Peyer's patch (tissue), 4 donors: ENCODE data around the gene PCDHGB5. TPM values are rescaled to one million over a fixed set of nuclear protein-coding genes. Genes with fewer than 3 reads are reported as not detected.
"Not testable (repeated sequence)": the region's sequence is repeated elsewhere in the genome, so short reads cannot be mapped to it uniquely, and the experiment has no call there.

Experiments used
- DNase-seq, 3 donors: peaks; one replicate each; pipeline ENCODE4 v3.0.0-alpha.2; 2017 to 2019
- H3K27ac ChIP-seq, 4 donors: fragments of 200-600 bp; sonication (generic); one replicate each; pipeline ENCODE4 v1.5.1; 2016 to 2019
- H3K27me3 ChIP-seq, 2 donors: fragments of 200-600 bp; sonication (generic); one replicate each; pipeline ENCODE4 v1.5.1; 2019
- H3K36me3 ChIP-seq, 3 donors: fragments of 200-600 bp; sonication (generic); one replicate each; pipeline ENCODE4 v1.5.1; 2016 to 2019
- H3K4me1 ChIP-seq, 4 donors: fragments of 200-600 bp; sonication (generic); one replicate each; pipeline ENCODE4 v1.5.1; 2016 to 2019
- H3K4me3 ChIP-seq, 4 donors: fragments of 200-600 bp; sonication (generic); 1 replicate in 3 of 4; 2 replicates in 1 of 4; pipeline ENCODE4 v1.5.1; 2016 to 2019; ENCODE audit warnings: mild to moderate bottlenecking in 1 of 4
- H3K9me3 ChIP-seq, 4 donors: fragments of 200-600 bp; sonication (generic); one replicate each; pipeline ENCODE4 v1.5.1; 2016 to 2019; ENCODE audit warnings: mild to moderate bottlenecking in 1 of 4
- POLR2A ChIP-seq, 2 donors: fragments of 450-650 bp; IDR thresholded peaks; one replicate each; pipeline ENCODE4 v1.5.1; 2017; ENCODE audit warnings: antibody characterized with exemption in 2 of 2, mild to moderate bottlenecking in 2 of 2, moderate library complexity in 2 of 2
- total RNA-seq, 4 donors: library from RNA; depleted of rRNA; stranded (reverse); fragments of >200 nt; gene quantifications; one replicate each; pipeline ENCODE4 v1.1.0, GENCODE V29; 2016
- TF ChIP-seq, protein P1 (sequence below), 6 experiments: fragments of 450-650 bp in 4 of 6; fragments of 200-600 bp in 2 of 6; sonication (generic) in 1 of 6; IDR thresholded peaks; one replicate each; pipeline ENCODE4 v1.5.1; 2017 to 2019; ENCODE audit warnings: antibody characterized with exemption in 6 of 6, mild to moderate bottlenecking in 3 of 6, moderate library complexity in 1 of 6

Gene PCDHGB5
- total RNA-seq, 4 donors from 2014 or later, result 2.3 to 9.1 (median 2.9) TPM

DNA sequence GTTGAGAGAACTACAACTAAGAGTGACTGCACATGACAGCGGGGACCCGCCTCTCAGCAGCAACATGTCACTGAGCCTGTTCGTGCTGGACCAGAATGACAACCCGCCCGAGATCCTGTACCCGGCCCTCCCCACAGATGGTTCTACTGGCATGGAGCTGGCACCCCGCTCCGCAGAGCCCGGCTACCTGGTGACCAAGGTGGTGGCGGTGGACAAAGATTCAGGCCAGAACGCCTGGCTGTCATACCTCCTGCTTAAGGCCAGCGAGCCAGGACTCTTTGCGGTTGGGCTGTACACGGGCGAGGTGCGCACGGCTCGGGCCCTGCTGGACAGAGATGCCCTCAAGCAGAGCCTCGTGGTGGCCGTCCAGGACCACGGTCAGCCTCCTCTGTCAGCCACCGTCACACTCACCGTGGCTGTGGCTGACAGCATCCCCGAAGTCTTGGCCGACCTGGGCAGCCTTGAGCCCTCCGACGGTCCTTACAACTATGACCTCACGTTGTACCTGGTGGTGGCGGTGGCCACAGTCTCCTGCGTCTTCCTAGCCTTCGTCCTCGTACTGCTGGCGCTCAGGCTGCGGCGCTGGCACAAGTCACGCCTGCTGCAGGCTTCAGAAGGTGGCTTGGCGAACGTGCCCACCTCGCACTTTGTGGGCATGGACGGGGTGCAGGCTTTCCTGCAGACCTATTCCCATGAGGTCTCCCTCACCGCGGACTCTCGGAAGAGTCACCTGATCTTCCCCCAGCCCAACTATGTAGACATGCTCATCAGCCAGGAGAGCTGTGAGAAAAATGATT, 13.1 kb upstream of the PCDHGB5 start:
- TF ChIP-seq, protein P1, sequence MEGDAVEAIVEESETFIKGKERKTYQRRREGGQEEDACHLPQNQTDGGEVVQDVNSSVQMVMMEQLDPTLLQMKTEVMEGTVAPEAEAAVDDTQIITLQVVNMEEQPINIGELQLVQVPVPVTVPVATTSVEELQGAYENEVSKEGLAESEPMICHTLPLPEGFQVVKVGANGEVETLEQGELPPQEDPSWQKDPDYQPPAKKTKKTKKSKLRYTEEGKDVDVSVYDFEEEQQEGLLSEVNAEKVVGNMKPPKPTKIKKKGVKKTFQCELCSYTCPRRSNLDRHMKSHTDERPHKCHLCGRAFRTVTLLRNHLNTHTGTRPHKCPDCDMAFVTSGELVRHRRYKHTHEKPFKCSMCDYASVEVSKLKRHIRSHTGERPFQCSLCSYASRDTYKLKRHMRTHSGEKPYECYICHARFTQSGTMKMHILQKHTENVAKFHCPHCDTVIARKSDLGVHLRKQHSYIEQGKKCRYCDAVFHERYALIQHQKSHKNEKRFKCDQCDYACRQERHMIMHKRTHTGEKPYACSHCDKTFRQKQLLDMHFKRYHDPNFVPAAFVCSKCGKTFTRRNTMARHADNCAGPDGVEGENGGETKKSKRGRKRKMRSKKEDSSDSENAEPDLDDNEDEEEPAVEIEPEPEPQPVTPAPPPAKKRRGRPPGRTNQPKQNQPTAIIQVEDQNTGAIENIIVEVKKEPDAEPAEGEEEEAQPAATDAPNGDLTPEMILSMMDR (IDR thresholded peaks at IDR 0.05), result no peak
- TF ChIP-seq POLR2A (IDR thresholded peaks at IDR 0.05), result no peak
- DNase-seq, result no peak
- H3K4me1 ChIP-seq, result no peaks in the 10 kb centered on the region
- no peaks in the 10 kb centered on the region for H3K36me3 ChIP-seq
- no peak overlapping the region for H3K27ac ChIP-seq
- H3K27me3 ChIP-seq, result no peaks in the 10 kb centered on the region
- H3K9me3 ChIP-seq, result peaks cover 0 to 63% (median 7%) of the 10 kb centered on the region in 4 donors
- H3K4me3 ChIP-seq, result no peak overlapping the region

DNA sequence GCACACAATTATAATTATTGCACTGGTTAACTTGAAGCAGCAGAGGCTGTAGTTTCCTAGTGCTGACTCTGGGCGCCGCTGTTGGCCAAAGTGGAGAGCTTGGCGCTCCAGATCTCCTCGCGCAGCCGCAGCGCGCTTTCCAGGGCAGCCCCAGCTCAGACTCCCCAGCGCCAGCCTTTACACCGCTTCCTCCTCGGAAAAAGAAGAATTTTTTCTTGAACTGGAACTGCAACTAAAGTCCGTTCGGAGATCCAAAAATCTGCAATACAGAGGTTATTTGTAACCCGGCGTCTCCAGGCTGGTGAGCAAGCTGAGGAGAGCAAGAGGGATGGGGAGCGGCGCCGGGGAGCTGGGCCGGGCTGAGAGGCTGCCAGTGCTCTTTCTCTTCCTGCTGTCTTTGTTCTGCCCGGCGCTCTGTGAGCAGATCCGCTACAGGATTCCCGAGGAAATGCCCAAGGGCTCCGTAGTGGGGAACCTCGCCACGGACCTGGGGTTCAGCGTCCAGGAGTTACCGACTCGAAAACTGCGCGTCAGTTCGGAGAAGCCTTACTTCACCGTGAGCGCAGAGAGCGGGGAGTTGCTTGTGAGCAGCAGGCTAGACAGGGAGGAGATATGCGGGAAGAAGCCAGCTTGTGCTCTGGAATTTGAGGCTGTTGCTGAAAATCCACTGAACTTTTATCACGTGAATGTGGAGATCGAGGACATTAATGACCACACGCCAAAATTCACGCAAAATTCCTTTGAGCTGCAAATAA, 10.0 kb upstream of the PCDHGB5 start, which contains the start of gene PCDHGB4:
Gene PCDHGB4 (plus strand): TSS at position 142 of the 755 bp plus-strand sequence. CDS start 187 bp downstream, at position 329.
- TF ChIP-seq, protein P1 (IDR thresholded peaks at IDR 0.05), result peak in 3 of 6 experiments; percentile 4 to 17 (median 14)
- not testable (repeated sequence) for H3K27ac ChIP-seq, H3K27me3 ChIP-seq, H3K4me1 ChIP-seq, DNase-seq, H3K4me3 ChIP-seq, H3K36me3 ChIP-seq
- H3K9me3 ChIP-seq, result peaks cover 0 to 60% (median 10%) of the 10 kb centered on the region in 4 donors

DNA sequence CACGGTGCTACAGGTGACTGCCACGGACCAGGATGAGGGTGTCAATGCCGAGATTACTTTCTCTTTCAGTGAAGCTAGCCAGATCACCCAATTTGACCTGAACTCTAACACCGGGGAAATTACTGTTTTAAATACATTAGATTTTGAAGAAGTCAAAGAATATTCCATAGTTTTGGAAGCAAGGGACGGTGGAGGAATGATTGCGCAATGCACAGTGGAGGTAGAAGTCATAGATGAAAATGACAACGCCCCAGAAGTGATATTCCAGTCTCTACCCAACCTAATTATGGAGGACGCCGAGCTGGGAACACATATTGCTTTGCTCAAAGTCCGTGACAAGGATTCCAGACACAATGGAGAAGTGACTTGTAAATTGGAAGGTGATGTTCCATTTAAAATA, 9.1 kb upstream of the PCDHGB5 start:
- H3K4me1 ChIP-seq, result no peaks in the 10 kb centered on the region
- no peak overlapping the region for H3K27ac ChIP-seq
- no peaks in the 10 kb centered on the region for H3K36me3 ChIP-seq
- DNase-seq, result no peak
- TF ChIP-seq, protein P1 (IDR thresholded peaks at IDR 0.05), result no peak
- TF ChIP-seq POLR2A (IDR thresholded peaks at IDR 0.05), result no peak
- peaks cover 0 to 60% (median 13%) of the 10 kb centered on the region in 4 donors for H3K9me3 ChIP-seq
- no peaks in the 10 kb centered on the region for H3K27me3 ChIP-seq
- H3K4me3 ChIP-seq, result no peak overlapping the region

DNA sequence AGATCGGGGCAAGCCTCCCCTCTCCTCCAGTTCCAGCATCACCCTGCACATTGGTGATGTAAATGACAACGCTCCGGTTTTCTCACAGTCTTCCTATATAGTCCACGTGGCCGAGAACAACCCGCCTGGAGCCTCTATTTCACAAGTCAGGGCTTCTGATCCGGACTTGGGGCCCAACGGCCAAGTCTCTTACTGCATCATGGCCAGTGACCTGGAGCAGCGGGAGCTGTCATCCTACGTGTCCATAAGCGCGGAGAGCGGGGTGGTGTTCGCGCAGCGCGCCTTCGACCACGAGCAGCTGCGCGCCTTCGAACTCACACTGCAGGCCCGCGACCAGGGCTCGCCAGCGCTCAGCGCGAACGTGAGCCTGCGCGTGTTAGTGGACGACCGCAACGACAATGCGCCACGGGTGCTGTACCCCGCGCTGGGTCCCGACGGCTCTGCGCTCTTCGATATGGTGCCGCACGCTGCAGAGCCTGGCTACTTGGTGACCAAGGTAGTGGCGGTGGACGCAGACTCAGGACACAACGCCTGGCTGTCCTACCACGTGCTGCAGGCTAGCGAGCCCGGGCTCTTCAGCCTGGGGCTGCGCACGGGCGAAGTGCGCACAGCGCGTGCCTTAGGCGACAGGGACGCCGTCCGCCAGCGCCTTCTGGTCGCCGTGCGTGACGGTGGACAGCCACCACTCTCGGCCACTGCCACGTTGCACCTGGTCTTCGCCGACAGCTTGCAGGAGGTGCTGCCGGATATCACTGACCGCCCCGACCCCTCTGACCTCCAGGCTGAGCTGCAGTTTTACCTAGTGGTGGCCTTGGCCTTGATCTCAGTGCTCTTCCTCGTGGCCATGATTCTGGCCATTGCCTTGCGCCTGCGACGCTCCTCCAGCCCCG, 8.3 kb upstream of the PCDHGB5 start:
- Histone ChIP-seq H3K4me1 (no peaks in the 10 kb centered on the region), H3K36me3 (no peaks in the 10 kb centered on the region), H3K4me3 (no peak overlapping the region), H3K27me3 (no peaks in the 10 kb centered on the region), H3K9me3 (peaks cover 0 to 62% (median 15%) of the 10 kb centered on the region in 4 donors), H3K27ac (no peak overlapping the region)
- DNase-seq, result no peak
- TF ChIP-seq, protein P1 (IDR thresholded peaks at IDR 0.05), result no peak
- no peak for TF ChIP-seq POLR2A (IDR thresholded peaks at IDR 0.05)
